GM18517 (cell line): ENCODE data around the gene ZBED1.
"Not testable (repeated sequence)": the region's sequence is repeated elsewhere in the genome, so short reads cannot be mapped to it uniquely, and the experiment has no call there.

ENCODE experiments used
- ATAC-seq: cut with Tn5 transposase; IDR thresholded peaks from one replicate; pipeline ENCODE4 v1.9.1; 2021; ENCODE audit warnings: mild to moderate bottlenecking, moderate library complexity; ENCODE audit not compliant: unreplicated experiment

ZBED1 gene

GRCh38 chrX:2498781-2499302 lies 1.9 kb downstream of the ZBED1 start:
- ATAC-seq = no peak

- ATAC-seq = no peak
Measured at GRCh38 chrX:2497961-2498780, 2.6 kb downstream of the ZBED1 start.

- no peak for ATAC-seq
Measured at GRCh38 chrX:2495595-2495994, 5.2 kb downstream of the ZBED1 start.

- ATAC-seq = no peak
Measured at GRCh38 chrX:2492531-2493218, 8.1 kb downstream of the ZBED1 start.

- ATAC-seq = no peak
Measured at GRCh38 chrX:2490634-2491033, 10.1 kb downstream of the ZBED1 start.

- ATAC-seq = no peak
Measured at GRCh38 chrX:2489446-2490445, 11.0 kb downstream of the ZBED1 start.

- no peak for ATAC-seq
Measured at GRCh38 chrX:2488621-2489285, 12.0 kb downstream of the ZBED1 start.

GRCh38 chrX:2487366-2487765 lies 13.4 kb downstream of the ZBED1 start:
- no peak for ATAC-seq

- no peak for ATAC-seq
Measured at GRCh38 chrX:2486476-2487133, 14.2 kb downstream of the ZBED1 start.

GRCh38 chrX:2485789-2486345 lies 14.9 kb downstream of the ZBED1 start:
- ATAC-seq = no peak

- no peak for ATAC-seq
Measured at GRCh38 chrX:2484721-2485648, 15.8 kb downstream of the ZBED1 start.

- ATAC-seq = no peak
Measured at GRCh38 chrX:2484256-2484655, 16.5 kb downstream of the ZBED1 start.

- ATAC-seq = no peak
Measured at GRCh38 chrX:2483398-2484060, 17.2 kb downstream of the ZBED1 start.

GRCh38 chrX:2481597-2481996 lies 19.2 kb downstream of the ZBED1 start:
- ATAC-seq = not testable (repeated sequence)

GRCh38 chrX:2479982-2480381 lies 20.8 kb downstream of the ZBED1 start:
- ATAC-seq = not testable (repeated sequence)

GRCh38 chrX:2479420-2479780 lies 21.4 kb downstream of the ZBED1 start:
- no peak for ATAC-seq

GRCh38 chrX:2478546-2479419 lies 22.0 kb downstream of the ZBED1 start:
- ATAC-seq = no peak
